Ammon's horn (tissue), 1 donor: ENCODE data around the gene COL25A1.
"Not testable (repeated sequence)": the region's sequence is repeated elsewhere in the genome, so short reads cannot be mapped to it uniquely, and the experiment has no call there.

Source experiments
- DNase-seq: peaks from one replicate; pipeline ENCODE4 v3.0.0-alpha.2; 2016; ENCODE audit warnings: low spot score

Gene COL25A1

GRCh38 chr4:109011241-109012026, 291.0 kb downstream of the COL25A1 start:
- DNase-seq = no peak

DNA sequence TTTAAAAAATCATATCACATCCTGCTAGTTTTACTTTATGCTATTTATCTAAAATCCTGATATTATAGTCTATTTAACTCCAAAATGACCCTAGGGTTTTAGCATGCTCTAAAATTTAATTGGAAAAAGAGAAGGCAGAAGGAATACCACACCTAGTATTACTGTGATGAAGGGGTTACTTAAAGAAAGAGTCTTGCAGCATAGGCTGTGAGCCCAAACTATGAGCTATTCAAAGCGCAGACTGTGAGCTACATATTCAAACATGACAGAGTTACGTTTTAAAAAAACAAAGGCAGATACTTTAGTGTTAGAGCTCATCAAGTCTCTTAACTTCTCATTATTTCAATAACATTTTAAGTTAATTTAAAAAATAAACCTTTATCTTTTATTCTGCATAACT, 291.9 kb downstream of the COL25A1 start:
- no peak for DNase-seq

DNA sequence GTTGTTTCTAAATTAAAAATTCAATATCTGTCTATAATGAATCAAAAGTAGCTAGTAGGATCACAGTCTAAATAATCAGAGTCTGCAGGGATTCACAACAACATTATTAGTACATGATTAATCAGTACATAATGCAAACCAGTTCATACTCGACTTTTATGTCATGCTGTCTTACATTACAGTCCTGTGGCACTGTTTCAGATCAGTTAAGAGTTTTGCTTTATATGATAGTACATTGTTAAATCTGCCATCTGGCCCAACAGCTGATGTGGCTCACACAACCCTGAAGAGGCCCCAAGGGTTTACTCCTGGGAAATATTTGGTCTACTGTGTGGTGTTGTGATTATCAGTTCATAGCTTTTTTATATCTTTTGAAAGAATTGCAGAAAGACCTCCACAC, 292.5 kb downstream of the COL25A1 start:
- no peak for DNase-seq

DNA sequence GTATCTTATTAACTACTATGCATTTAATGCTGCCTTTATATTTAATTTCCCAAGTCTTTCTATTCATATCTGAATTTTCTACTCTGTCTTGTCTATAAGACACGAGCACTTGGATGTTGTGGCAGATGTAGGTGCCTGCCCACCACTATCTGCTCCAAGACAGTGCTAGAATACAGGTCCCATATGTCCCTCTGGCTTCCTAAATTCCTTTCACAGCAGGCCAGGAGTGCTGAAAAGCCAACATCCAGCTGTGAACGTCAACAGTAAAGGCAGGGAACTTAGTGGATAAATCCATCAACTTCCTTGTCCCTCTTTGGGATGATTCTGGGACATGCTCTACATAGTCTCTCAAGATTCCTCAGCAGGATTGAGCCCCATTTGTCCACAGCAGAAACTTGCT, 294.5 kb downstream of the COL25A1 start:
- DNase-seq = no peak

- DNase-seq = no peak
Measured at GRCh38 chr4:109005523-109005922, 296.9 kb downstream of the COL25A1 start.

- no peak for DNase-seq
Measured at GRCh38 chr4:109004418-109004817, 298.0 kb downstream of the COL25A1 start.

DNA sequence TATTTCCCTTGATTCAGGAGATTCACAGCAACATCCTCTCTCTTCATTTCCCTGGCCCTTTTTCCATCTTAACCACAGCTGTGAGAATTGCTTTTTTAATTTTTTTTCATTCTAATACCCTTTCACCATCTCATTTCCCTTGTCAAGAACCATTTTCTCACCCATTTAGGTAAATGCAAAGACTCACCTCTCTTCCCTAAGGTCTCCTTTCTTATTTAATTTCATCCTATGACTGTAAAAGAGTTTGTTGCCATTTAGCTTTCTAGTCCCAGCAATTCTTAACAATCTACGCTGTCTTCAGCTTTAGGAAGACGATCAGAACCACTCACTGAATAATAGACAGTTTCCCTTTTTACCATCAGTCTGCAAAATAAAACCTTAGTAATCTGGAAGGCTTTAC, 298.5 kb downstream of the COL25A1 start:
- DNase-seq = no peak

DNA sequence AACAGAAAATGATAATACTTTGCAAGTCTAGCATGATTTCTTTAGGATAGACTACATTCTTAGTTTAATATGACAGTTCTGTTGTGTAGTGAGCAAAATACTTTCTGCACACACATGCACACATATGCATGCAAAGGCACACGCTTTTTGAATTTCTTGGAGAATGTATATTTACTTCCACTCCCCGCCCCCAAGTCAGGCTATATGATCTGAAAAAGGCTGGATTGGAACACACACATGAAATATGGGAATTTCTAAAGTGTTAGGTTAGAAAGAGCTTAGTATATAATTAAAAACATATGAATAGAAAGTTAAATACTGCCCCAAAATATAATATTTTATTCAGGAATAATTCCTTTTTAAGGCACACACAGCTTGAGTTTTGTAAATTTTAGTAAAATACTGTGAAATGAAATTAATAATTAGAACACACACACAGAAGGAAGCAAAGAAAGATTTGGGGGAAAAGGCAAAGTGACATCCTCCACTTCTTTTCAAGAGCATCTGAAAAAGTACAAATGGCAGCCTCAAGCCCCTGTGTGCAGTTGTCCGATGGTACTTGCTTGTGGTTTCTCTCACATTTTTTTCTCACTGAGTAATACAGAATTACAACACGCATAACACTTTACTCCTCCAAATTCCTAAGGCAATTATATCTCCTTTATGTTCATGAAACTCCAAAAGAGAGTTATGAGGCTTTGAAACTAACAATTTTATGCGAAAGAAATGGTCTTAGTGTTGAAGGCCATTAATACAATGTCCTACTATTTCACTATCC, 310.7 kb downstream of the COL25A1 start:
- DNase-seq = no peak

DNA sequence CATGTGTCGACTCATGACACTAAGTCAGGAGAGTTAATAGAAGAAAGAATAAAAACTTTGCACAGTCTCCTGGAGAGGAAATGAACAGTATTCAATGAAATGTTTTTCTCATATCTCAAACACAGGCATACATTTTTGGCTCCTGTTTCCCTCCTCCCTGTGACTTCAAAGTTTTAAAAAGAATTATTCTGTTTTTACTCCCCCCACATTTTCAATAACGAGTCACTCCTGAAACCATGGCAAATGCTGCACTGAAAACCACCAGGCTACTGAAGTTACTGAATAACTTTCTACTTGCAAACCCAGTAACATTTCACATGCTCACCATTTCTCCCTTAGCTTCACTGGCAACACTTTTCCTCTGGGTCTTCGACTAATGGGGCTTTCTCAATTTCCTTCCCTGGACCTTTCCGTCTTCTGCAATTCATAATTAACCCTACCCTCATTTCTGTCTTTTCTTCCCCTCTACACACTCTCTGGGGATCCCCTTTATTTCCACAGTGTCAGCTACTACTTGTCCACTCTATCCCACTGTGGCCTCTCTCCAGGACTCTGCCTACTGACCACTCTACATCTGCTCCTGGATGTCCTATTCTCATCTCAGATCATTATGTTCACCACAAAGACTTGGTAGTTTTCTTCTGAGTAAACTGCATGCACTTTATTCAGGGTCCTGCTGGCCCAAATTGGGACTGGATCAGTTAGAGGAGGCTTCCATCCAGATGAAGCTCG, 313.8 kb downstream of the COL25A1 start:
- DNase-seq = no peak

GRCh38 chr4:108984495-108984894, 318.0 kb downstream of the COL25A1 start:
- DNase-seq = not testable (repeated sequence)

DNA sequence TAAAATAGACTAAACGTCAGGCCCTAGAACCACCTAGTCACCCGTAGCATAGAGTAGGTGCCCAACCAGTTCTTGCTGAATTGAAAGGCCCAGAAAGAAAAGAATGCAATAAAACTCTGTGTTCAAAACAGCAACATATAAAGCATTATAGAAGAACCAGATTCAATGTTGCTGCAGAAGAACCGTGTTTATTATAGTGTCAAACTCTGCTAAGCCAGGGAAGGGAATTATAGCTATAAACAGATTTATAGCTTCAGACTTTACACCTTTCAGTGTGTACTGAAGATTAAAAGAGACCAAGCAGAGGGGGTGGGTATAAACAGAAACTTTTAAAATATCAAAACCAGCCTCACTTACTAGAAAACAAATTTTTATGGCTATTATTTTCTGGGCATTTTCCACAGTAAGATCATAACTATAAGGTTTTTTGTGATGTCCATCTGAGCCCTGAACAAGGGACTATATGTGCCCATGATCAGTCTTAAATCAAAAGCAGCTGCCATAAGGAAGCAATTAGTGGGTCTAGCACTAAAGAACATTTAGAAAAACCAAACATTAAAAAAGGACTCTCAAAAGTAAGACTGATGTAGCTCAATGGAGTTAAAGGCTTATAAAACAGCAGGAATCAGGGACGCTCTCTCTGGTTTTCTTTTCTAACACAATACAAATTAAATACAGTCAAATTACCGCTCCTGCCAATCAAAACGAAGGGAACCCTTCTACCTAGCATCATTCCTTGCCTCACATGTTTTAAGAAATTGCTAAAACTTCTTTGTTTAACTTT, 319.9 kb downstream of the COL25A1 start:
- no peak for DNase-seq

- peak; percentile 10 for DNase-seq
Measured at GRCh38 chr4:108980455-108981239, 321.8 kb downstream of the COL25A1 start.

- peak; percentile 29 for DNase-seq
Measured at GRCh38 chr4:108979759-108980158, 322.7 kb downstream of the COL25A1 start.

DNA sequence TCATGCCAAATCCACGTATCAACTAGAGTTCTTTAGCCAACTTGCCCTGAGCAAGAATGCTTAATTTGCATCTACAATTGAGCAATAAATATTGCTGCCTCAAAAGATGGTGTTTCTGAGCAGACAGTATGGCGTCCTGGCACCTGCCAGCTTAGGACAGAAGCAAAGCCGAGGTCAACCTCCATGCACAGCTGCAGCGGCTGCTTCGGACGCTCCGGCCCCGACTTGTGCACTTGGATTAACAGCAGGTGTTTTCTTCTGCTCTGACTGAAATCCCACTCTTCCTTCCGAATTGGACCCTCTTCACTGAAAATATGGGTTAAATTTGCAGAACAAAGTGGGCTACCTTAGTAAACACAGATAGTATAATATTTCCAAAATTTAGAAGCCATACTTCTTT, 324.4 kb downstream of the COL25A1 start:
- no peak for DNase-seq

DNA sequence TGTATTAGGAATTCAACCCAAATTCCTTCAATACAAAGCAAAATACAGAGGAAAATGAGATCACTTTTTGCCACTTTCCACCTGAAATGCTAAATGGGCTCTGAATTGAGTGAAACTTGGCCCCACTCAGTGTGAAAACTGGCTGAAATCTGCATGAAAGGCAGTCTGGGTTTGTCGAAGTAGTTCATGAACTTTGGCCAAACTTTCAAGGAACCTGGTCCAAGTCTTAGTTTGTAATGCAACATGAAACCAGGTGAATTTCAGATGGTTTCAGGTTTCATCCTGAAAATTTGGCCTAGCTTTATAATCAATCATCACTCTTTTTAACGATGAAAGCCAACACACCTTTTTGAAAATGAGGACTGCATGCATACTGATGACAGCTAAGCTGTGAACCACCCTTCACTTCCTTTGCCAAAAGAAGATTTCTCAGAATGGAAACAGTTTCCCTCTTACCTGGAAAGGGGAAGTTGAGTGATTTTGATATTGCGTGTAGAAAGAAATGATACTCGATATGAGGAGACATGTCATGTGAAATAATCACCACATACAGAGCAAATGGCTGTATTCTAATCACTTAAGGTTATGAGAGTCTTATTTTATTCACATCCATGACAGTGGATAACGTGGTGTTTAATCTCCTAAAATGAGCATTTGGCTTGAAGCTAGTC, 329.7 kb downstream of the COL25A1 start:
- no peak for DNase-seq

GRCh38 chr4:108971473-108971872, 331.0 kb downstream of the COL25A1 start:
- DNase-seq = no peak

DNA sequence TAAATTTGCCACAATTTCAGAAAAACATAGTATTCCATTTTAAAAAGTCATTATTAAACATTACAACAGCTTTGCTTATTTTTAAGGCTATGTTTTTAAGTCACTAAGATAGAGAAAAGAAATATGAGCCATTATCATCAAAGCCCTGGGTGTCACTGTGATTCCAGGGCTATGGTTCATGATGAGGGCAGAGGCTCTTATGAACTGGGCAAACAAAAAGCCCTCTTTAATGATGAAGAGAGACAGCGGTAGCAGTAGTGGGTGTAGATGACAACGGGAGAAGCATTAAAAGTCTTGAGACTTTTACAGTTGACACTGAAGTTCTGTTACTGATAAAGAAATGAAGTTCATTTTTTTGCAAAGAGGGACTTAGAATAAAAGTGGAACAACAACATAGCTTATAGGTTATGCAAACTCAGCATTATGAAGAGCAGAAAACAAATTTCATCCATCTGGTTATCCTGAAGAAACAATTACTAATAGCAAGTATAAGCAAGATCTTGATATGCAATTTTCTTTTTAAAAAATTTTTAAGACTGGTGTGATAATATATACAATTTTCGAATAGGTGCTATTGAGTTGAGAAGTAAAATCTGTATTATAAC, 336.9 kb downstream of the COL25A1 start:
- DNase-seq = no peak

DNA sequence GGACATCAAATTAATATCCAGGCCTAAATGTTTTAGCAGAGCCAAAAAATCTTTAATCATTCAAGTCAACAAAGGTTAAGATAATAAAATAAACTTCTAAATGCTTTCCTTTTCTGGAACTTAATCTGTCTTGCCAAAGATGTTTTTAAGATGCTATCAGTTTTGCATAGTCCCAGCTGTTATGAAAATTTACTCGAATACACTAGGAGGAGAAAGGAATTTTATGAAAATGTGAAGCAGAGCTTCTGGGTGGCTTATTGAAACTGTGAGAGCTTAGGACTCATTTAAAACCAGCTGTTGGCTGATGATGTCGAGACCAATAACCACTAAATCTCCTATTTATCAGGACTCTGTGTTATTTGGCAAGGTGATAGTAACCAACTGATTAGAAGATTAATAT, 337.4 kb downstream of the COL25A1 start:
- no peak for DNase-seq

- DNase-seq = no peak
Measured at GRCh38 chr4:108963910-108964309, 338.5 kb downstream of the COL25A1 start.

DNA sequence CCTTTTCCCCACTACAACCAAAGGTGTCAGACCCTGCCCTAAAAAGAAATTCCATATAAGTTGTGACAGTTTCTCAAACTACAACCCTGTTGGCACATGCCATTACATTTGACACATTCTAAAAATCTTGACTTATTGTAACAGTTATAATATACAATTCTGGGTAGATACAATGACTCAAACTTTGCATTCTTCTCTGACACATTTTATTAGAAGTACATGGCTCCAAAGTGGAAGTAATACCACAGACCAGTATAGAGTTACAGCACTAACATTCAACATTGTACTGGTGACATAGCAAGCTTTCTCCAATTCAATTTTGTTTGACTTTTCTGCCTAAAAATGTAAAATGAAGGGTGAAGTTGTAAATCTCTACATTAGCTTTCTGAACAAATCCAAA, 343.0 kb downstream of the COL25A1 start:
- DNase-seq = no peak
